Measurements from ENCODE around the gene GATA3. TPM values are rescaled to one million over a fixed set of nuclear protein-coding genes. Genes with fewer than 3 reads are reported as not detected.

GATA3 gene
- total RNA-seq, 1 experiment from 2014 or later: 5.0 TPM

DNA sequence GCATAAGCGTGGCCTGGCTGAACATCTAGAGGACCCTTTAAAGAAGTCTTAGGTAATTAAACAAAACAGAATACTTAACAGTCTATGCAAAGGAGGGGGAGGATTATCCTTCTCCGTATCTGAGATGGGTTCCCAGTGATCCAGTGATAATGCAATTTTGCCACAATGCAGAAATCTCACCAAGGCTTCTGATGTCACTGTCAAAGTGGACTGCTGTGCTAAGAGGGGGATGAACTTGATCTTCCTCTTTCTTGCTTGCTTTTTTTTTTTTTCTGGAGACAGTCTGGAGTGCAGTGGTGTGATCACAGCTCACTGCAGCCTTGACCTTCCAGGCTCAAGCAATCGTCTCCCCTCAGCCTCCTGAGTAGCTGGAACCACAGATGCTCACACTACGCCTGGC is 30.8 kb downstream of the GATA3 start:
- no peak for DNase-seq
- H3K27me3 Mint-ChIP-seq (ENCODE audit: unreplicated experiment): no peaks in the 10 kb centered on the region
- no peaks in the 10 kb centered on the region for H3K36me3 Mint-ChIP-seq (ENCODE audit: insufficient read depth, unreplicated experiment)
- CTCF ChIA-PET: no interaction called here
- no peaks in the 10 kb centered on the region for H3K9me3 Mint-ChIP-seq (ENCODE audit: low read depth, unreplicated experiment)
- BruUV-seq (replicated peaks): no TSS peak
- intact Hi-C loops (cut with micrococcal nuclease; ENCODE audit: unreplicated experiment): no loop called here
- no peak overlapping the region for H3K4me3 Mint-ChIP-seq (ENCODE audit: low read depth, unreplicated experiment)
- H3K4me1 Mint-ChIP-seq (ENCODE audit: low read depth, unreplicated experiment): no peaks in the 10 kb centered on the region
- no peak overlapping the region for H3K27ac Mint-ChIP-seq (ENCODE audit: unreplicated experiment)
- no peak for TF ChIP-seq CTCF (IDR thresholded peaks at IDR 0.05; ENCODE audit: unreplicated experiment)

GRCh38 chr10:8086315-8086714 is 31.8 kb downstream of the GATA3 start:
- no peaks in the 10 kb centered on the region for H3K27me3 Mint-ChIP-seq (ENCODE audit: unreplicated experiment)
- H3K27ac Mint-ChIP-seq (ENCODE audit: unreplicated experiment): no peak overlapping the region
- H3K36me3 Mint-ChIP-seq (ENCODE audit: insufficient read depth, unreplicated experiment): no peaks in the 10 kb centered on the region
- H3K9me3 Mint-ChIP-seq (ENCODE audit: low read depth, unreplicated experiment): no peaks in the 10 kb centered on the region
- no TSS peak for BruUV-seq (replicated peaks)
- intact Hi-C loops (cut with micrococcal nuclease; ENCODE audit: unreplicated experiment): no loop called here
- no peaks in the 10 kb centered on the region for H3K4me1 Mint-ChIP-seq (ENCODE audit: low read depth, unreplicated experiment)
- no peak overlapping the region for H3K4me3 Mint-ChIP-seq (ENCODE audit: low read depth, unreplicated experiment)
- no peak for TF ChIP-seq CTCF (IDR thresholded peaks at IDR 0.05; ENCODE audit: unreplicated experiment)
- no peak for DNase-seq
- CTCF ChIA-PET: interaction anchor here (0.6 kb wide), 1 partner anchor 1427 kb away, joined by 3 read pairs; no protein-coding TSS in a partner anchor

- intact Hi-C loops (cut with micrococcal nuclease; ENCODE audit: unreplicated experiment): no loop called here
- Mint-ChIP-seq H3K36me3 (ENCODE audit: insufficient read depth, unreplicated experiment) (no peaks in the 10 kb centered on the region), H3K9me3 (ENCODE audit: low read depth, unreplicated experiment) (no peaks in the 10 kb centered on the region), H3K27me3 (ENCODE audit: unreplicated experiment) (no peaks in the 10 kb centered on the region), H3K4me3 (ENCODE audit: low read depth, unreplicated experiment) (no peak overlapping the region), H3K27ac (ENCODE audit: unreplicated experiment) (no peak overlapping the region), H3K4me1 (ENCODE audit: low read depth, unreplicated experiment) (no peaks in the 10 kb centered on the region)
- no peak for DNase-seq
- no peak for TF ChIP-seq CTCF (IDR thresholded peaks at IDR 0.05; ENCODE audit: unreplicated experiment)
- CTCF ChIA-PET: interaction anchor here (0.7 kb wide), 1 partner anchor 1091 kb away, joined by 3 read pairs; no protein-coding TSS in a partner anchor
- no TSS peak for BruUV-seq (replicated peaks)
Observed at GRCh38 chr10:8088504-8088903, 34.0 kb downstream of the GATA3 start.

DNA sequence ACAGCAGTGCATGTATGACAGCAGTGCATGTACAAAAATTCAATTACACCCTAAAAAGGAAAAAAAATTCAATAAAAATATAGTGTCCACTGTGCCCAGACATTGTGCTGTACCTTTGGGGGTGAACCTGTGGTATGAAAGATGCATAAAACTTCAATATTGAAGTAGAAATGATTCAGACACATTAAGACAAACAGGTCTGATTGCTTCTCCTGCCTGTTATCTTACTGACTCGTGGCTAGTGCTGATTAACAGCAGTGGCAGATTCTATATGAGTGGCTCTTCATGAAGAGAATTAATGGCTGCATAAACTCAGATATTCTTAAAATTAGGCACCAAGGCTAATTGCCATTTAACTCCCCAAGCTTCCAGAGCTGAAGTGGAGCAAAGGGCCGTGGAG is 37.9 kb downstream of the GATA3 start:
- CTCF ChIA-PET: interaction anchor here (0.6 kb wide), 1 partner anchor 84 kb away, joined by 7 read pairs; no protein-coding TSS in a partner anchor
- H3K4me1 Mint-ChIP-seq (ENCODE audit: low read depth, unreplicated experiment): no peaks in the 10 kb centered on the region
- H3K9me3 Mint-ChIP-seq (ENCODE audit: low read depth, unreplicated experiment): peaks cover 5% of the 10 kb centered on the region
- H3K27ac Mint-ChIP-seq (ENCODE audit: unreplicated experiment): no peak overlapping the region
- TF ChIP-seq CTCF (IDR thresholded peaks at IDR 0.05; ENCODE audit: unreplicated experiment): no peak
- intact Hi-C loops (cut with micrococcal nuclease; ENCODE audit: unreplicated experiment): no loop called here
- H3K27me3 Mint-ChIP-seq (ENCODE audit: unreplicated experiment): no peaks in the 10 kb centered on the region
- DNase-seq: no peak
- BruUV-seq (replicated peaks): no TSS peak
- H3K36me3 Mint-ChIP-seq (ENCODE audit: insufficient read depth, unreplicated experiment): no peaks in the 10 kb centered on the region
- no peak overlapping the region for H3K4me3 Mint-ChIP-seq (ENCODE audit: low read depth, unreplicated experiment)
